Measurements from ENCODE around the gene RPA1. TPM values are rescaled to one million over a fixed set of nuclear protein-coding genes. Genes with fewer than 3 reads are reported as not detected.

RPA1 gene
- total and polyA plus RNA-seq, 2 of the 8 experiments (the other 6 are each of a cell fraction or from before 2014, with no cell fraction given): 79.1 to 194 TPM

DNA sequence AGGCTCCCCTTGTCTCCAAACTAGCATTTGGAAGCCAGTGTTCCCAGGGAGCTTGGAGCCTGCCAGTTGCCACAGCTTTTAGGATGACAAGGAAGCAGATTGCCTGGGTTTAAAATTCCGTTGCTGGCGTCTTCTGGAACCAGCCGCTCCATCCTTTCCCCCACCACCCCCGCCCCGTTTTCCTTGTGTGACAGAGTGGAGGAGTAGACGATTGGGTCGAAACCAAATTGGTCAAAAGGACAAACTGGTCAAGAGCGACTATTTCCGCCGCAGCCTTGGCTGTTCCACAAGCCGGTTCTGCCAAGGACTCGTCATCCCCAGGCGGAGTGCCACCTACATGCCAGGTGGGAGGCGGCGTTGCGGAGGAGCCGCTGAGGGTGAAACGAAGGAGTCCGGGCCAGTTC lies 91.1 kb downstream of the RPA1 start:
- no peak for FAIRE-seq
- POLR2A ChIA-PET (ENCODE audit: partially characterized antibody): no interaction called here
- Histone ChIP-seq H3K56ac (replicated peaks; ENCODE audit: insufficient read length, low read depth, low read length) (no peak overlapping the region), H3K14ac (ENCODE audit: insufficient read length) (no peak overlapping the region), H3K23ac (ENCODE audit: insufficient read length) (no peak overlapping the region), H2BK15ac (ENCODE audit: low read length) (no peak overlapping the region), H3K79me2 (ENCODE audit: control insufficient read depth in 1 of 2, insufficient read depth in 2 of 2, low read length in 2 of 2) (no peaks in the 10 kb centered on the region), H3K18ac (ENCODE audit: extremely low read depth, low read length) (no peak overlapping the region), H3K9me3 (ENCODE audit: insufficient read depth in 2 of 2, low read depth in 1 of 2, low read length in 1 of 2) (no peaks in the 10 kb centered on the region), H2BK120ac (replicated peaks; ENCODE audit: low read depth, low read length) (no peak overlapping the region), H3K27me3 (replicated peaks in 1 of 4; ENCODE audit: control insufficient read depth in 3 of 4, extremely low read depth in 1 of 4, insufficient read depth in 3 of 4, low read length in 3 of 4) (no peaks in the 10 kb centered on the region; a peak in 2 of 7 replicates), H4K20me1 (replicated peaks in 1 of 2; ENCODE audit: control insufficient read depth in 1 of 2, insufficient read depth in 2 of 2, low read length in 2 of 2) (no peaks in the 10 kb centered on the region), H2AK5ac (ENCODE audit: low read depth, low read length) (no peak overlapping the region), H3K9ac (replicated peaks in 1 of 4; ENCODE audit: extremely low read depth in 1 of 4, low read depth in 3 of 4, low read length in 3 of 4) (no peak overlapping the region), H3K4ac (replicated peaks; ENCODE audit: insufficient read length, low read depth, low read length) (no peak overlapping the region), H3K36me3 (ENCODE audit: control insufficient read depth in 2 of 4, insufficient read depth in 4 of 4, low read length in 3 of 4) (no peaks in the 10 kb centered on the region), H4K5ac (ENCODE audit: insufficient read length, low read depth, low read length) (no peak overlapping the region), H3K23me2 (ENCODE audit: low read depth, low read length) (no peaks in the 10 kb centered on the region), H3K79me1 (ENCODE audit: low read depth, low read length) (no peaks in the 10 kb centered on the region), H3K4me3 (ENCODE audit: extremely low read depth in 1 of 4, insufficient read depth in 2 of 4, low read depth in 3 of 4, low read length in 4 of 4) (no peak overlapping the region), H4K91ac (replicated peaks; ENCODE audit: insufficient read length, low read length) (no peak overlapping the region), H2BK12ac (ENCODE audit: low read depth, low read length) (no peak overlapping the region), H2BK20ac (ENCODE audit: low read length) (no peak overlapping the region), H3K27ac (ENCODE audit: low read depth, low read length) (no peak overlapping the region), H2AFZ (ENCODE audit: low read length) (no peak overlapping the region), H3K4me1 (replicated peaks in 1 of 4; ENCODE audit: control insufficient read depth in 3 of 4, insufficient read depth in 4 of 4, low read length in 3 of 4) (no peaks in the 10 kb centered on the region), H3K4me2 (ENCODE audit: insufficient read depth in 1 of 2, low read depth in 2 of 2, low read length in 2 of 2) (no peak overlapping the region), H2BK5ac (ENCODE audit: low read depth, low read length) (no peak overlapping the region), H4K8ac (ENCODE audit: extremely low read depth, insufficient read depth, low read length) (no peak overlapping the region)
- WGBS, 2 experiments (ENCODE audit: extremely low coverage in 1 of 2, insufficient coverage in 1 of 2, insufficient read length in 1 of 2, insufficient replicate concordance in 2 of 2, low coverage in 1 of 2, low lambda C conversion rate in 2 of 2, missing lambda C conversion rate in 1 of 2): 89% methylated on average over 19 of the region's 19 CpGs; no CpG with 5 or more reads in 1 of the 2 experiments
- no peak for DNase-seq (ENCODE audit: low read depth in 1 of 2, low spot score in 2 of 2)
- CTCF ChIA-PET (ENCODE audit: partially characterized antibody): interaction anchor here (0.7 to 3.5 kb wide), 6 partner anchors 10 to 125 kb away, joined by 3 to 20 read pairs (median 4); no protein-coding TSS in a partner anchor
- TF ChIP-seq ASH2L (IDR thresholded peaks at IDR 0.05; ENCODE audit: low read length) (no peak), CBX5 (IDR thresholded peaks at IDR 0.05; ENCODE audit: low read depth, low read length) (no peak), SRF (IDR thresholded peaks at IDR 0.05; ENCODE audit: low read depth, low read length) (no peak), FOSL1 (IDR thresholded peaks at IDR 0.05; ENCODE audit: insufficient read depth, low read depth, low read length) (no peak), EZH2 (IDR thresholded peaks at IDR 0.05; ENCODE audit: low read depth, low read length, severe bottlenecking) (no peak), SP4 (IDR thresholded peaks at IDR 0.05; ENCODE audit: low read length) (no peak), BRCA1 (IDR thresholded peaks at IDR 0.05; ENCODE audit: low read depth, low read length) (no peak), SAP30 (IDR thresholded peaks at IDR 0.05; ENCODE audit: insufficient read depth, insufficient replicate concordance, low read length) (no peak), CHD2 (IDR thresholded peaks at IDR 0.05; ENCODE audit: low read length) (no peak), GABPA (IDR thresholded peaks at IDR 0.05; ENCODE audit: borderline replicate concordance, insufficient read depth, low read length) (no peak), SIX5 (IDR thresholded peaks at IDR 0.05; ENCODE audit: low read depth, low read length) (no peak), SUZ12 (IDR thresholded peaks at IDR 0.05; ENCODE audit: low read length) (no peak)
- TF ChIP-seq, protein P1, sequence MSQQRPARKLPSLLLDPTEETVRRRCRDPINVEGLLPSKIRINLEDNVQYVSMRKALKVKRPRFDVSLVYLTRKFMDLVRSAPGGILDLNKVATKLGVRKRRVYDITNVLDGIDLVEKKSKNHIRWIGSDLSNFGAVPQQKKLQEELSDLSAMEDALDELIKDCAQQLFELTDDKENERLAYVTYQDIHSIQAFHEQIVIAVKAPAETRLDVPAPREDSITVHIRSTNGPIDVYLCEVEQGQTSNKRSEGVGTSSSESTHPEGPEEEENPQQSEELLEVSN (IDR thresholded peaks at IDR 0.05): no peak
- TF ChIP-seq, protein P2, sequence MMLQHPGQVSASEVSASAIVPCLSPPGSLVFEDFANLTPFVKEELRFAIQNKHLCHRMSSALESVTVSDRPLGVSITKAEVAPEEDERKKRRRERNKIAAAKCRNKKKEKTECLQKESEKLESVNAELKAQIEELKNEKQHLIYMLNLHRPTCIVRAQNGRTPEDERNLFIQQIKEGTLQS (IDR thresholded peaks at IDR 0.05; ENCODE audit: insufficient read depth, low read depth, low read length): no peak

Data from H1 (cell line).